BLaER1 (cell line): Measurements from ENCODE around the gene MAGI2.

Experiments
- H3K27ac ChIP-seq: shearing (Covaris generic); formaldehyde crosslinking; 2 replicates; pipeline ENCODE4 v1.8.1; 2022
- H3K27me3 ChIP-seq: shearing (Covaris generic); formaldehyde crosslinking; 2 replicates; pipeline ENCODE4 v1.8.1; 2022
- H3K36me3 ChIP-seq: shearing (Covaris generic); formaldehyde crosslinking; 2 replicates; pipeline ENCODE4 v1.8.1; 2022
- H3K4me1 ChIP-seq: shearing (Covaris generic); formaldehyde crosslinking; 2 replicates; pipeline ENCODE4 v1.8.1; 2022
- H3K4me2 ChIP-seq: shearing (Covaris generic); formaldehyde crosslinking; 2 replicates; pipeline ENCODE4 v1.8.1; 2022
- H3K4me3 ChIP-seq: shearing (Covaris generic); formaldehyde crosslinking; 2 replicates; pipeline ENCODE4 v1.8.1; 2022
- H3K9ac ChIP-seq: shearing (Covaris generic); formaldehyde crosslinking; 2 replicates; pipeline ENCODE4 v1.8.1; 2022
- H3K9me3 ChIP-seq: shearing (Covaris generic); formaldehyde crosslinking; 2 replicates; pipeline ENCODE4 v1.8.1; 2022
- H4K20me1 ChIP-seq: shearing (Covaris generic); formaldehyde crosslinking; 2 replicates; pipeline ENCODE4 v1.8.1; 2022
- Cebpa-rat ChIP-seq: shearing (Covaris generic); IDR thresholded peaks from 2 replicates; pipeline ENCODE4 v1.8.1; 2022

MAGI2 gene

GRCh38 chr7:79320741-79321473 is 132.6 kb downstream of the MAGI2 start:
- Histone ChIP-seq H3K36me3 (no peaks in the 10 kb centered on the region), H3K27ac (no peak overlapping the region), H3K4me2 (no peak overlapping the region), H3K4me1 (no peaks in the 10 kb centered on the region), H3K9me3 (no peaks in the 10 kb centered on the region), H3K27me3 (no peaks in the 10 kb centered on the region), H3K4me3 (no peak overlapping the region), H4K20me1 (no peaks in the 10 kb centered on the region), H3K9ac (no peak overlapping the region)
- TF ChIP-seq Cebpa-rat, result no peak

GRCh38 chr7:79319369-79319768 is 134.1 kb downstream of the MAGI2 start:
- Histone ChIP-seq H3K27me3 (no peaks in the 10 kb centered on the region), H3K4me2 (no peak overlapping the region), H3K4me3 (no peak overlapping the region), H3K4me1 (no peaks in the 10 kb centered on the region), H4K20me1 (no peaks in the 10 kb centered on the region), H3K9ac (no peak overlapping the region), H3K27ac (no peak overlapping the region), H3K36me3 (no peaks in the 10 kb centered on the region), H3K9me3 (no peaks in the 10 kb centered on the region)
- no peak for TF ChIP-seq Cebpa-rat

- no peaks in the 10 kb centered on the region for H3K4me1 ChIP-seq
- H3K27me3 ChIP-seq, result no peaks in the 10 kb centered on the region
- H3K4me2 ChIP-seq, result no peak overlapping the region
- H3K9ac ChIP-seq, result no peak overlapping the region
- no peak overlapping the region for H3K4me3 ChIP-seq
- H4K20me1 ChIP-seq, result no peaks in the 10 kb centered on the region
- TF ChIP-seq Cebpa-rat, result no peak
- H3K36me3 ChIP-seq, result no peaks in the 10 kb centered on the region
- no peaks in the 10 kb centered on the region for H3K9me3 ChIP-seq
- no peak overlapping the region for H3K27ac ChIP-seq
Measured at GRCh38 chr7:79317728-79318127, 135.7 kb downstream of the MAGI2 start.

GRCh38 chr7:79312022-79312421 is 141.4 kb downstream of the MAGI2 start:
- Histone ChIP-seq H3K36me3 (no peaks in the 10 kb centered on the region), H3K9ac (no peak overlapping the region), H3K4me2 (no peak overlapping the region), H3K4me1 (no peaks in the 10 kb centered on the region), H3K9me3 (no peaks in the 10 kb centered on the region), H3K4me3 (no peak overlapping the region), H4K20me1 (no peaks in the 10 kb centered on the region), H3K27ac (no peak overlapping the region), H3K27me3 (no peaks in the 10 kb centered on the region)
- TF ChIP-seq Cebpa-rat, result no peak

GRCh38 chr7:79308192-79308591 is 145.3 kb downstream of the MAGI2 start:
- H3K27ac ChIP-seq, result no peak overlapping the region
- no peaks in the 10 kb centered on the region for H3K9me3 ChIP-seq
- no peak overlapping the region for H3K9ac ChIP-seq
- no peak overlapping the region for H3K4me3 ChIP-seq
- no peaks in the 10 kb centered on the region for H3K4me1 ChIP-seq
- no peak overlapping the region for H3K4me2 ChIP-seq
- TF ChIP-seq Cebpa-rat, result no peak
- H3K36me3 ChIP-seq, result no peaks in the 10 kb centered on the region
- no peaks in the 10 kb centered on the region for H3K27me3 ChIP-seq
- no peaks in the 10 kb centered on the region for H4K20me1 ChIP-seq

GRCh38 chr7:79307376-79307775 is 146.1 kb downstream of the MAGI2 start:
- Histone ChIP-seq H4K20me1 (no peaks in the 10 kb centered on the region), H3K27me3 (no peaks in the 10 kb centered on the region), H3K36me3 (no peaks in the 10 kb centered on the region), H3K4me1 (no peaks in the 10 kb centered on the region), H3K27ac (no peak overlapping the region), H3K4me3 (no peak overlapping the region), H3K4me2 (no peak overlapping the region), H3K9ac (no peak overlapping the region), H3K9me3 (no peaks in the 10 kb centered on the region)
- no peak for TF ChIP-seq Cebpa-rat

GRCh38 chr7:79304711-79305110 is 148.8 kb downstream of the MAGI2 start:
- Histone ChIP-seq H3K4me3 (no peak overlapping the region), H3K27ac (no peak overlapping the region), H3K36me3 (no peaks in the 10 kb centered on the region), H3K4me2 (no peak overlapping the region), H3K9ac (no peak overlapping the region), H3K27me3 (no peaks in the 10 kb centered on the region), H3K9me3 (no peaks in the 10 kb centered on the region), H4K20me1 (no peaks in the 10 kb centered on the region), H3K4me1 (no peaks in the 10 kb centered on the region)
- TF ChIP-seq Cebpa-rat, result no peak

- Histone ChIP-seq H3K36me3 (no peaks in the 10 kb centered on the region), H3K4me2 (no peak overlapping the region), H4K20me1 (no peaks in the 10 kb centered on the region), H3K27me3 (no peaks in the 10 kb centered on the region), H3K9me3 (no peaks in the 10 kb centered on the region), H3K9ac (no peak overlapping the region), H3K4me3 (no peak overlapping the region), H3K27ac (no peak overlapping the region), H3K4me1 (no peaks in the 10 kb centered on the region)
- no peak for TF ChIP-seq Cebpa-rat
Measured at GRCh38 chr7:79302293-79302692, 151.2 kb downstream of the MAGI2 start.

GRCh38 chr7:79301419-79301818 is 152.0 kb downstream of the MAGI2 start:
- Histone ChIP-seq H3K4me2 (no peak overlapping the region), H3K4me1 (no peaks in the 10 kb centered on the region), H3K4me3 (no peak overlapping the region), H3K9me3 (no peaks in the 10 kb centered on the region), H3K36me3 (no peaks in the 10 kb centered on the region), H4K20me1 (no peaks in the 10 kb centered on the region), H3K27ac (no peak overlapping the region), H3K27me3 (no peaks in the 10 kb centered on the region), H3K9ac (no peak overlapping the region)
- TF ChIP-seq Cebpa-rat, result no peak

- H3K27me3 ChIP-seq, result no peaks in the 10 kb centered on the region
- H3K9me3 ChIP-seq, result no peaks in the 10 kb centered on the region
Measured at GRCh38 chr7:79300573-79300972, 152.9 kb downstream of the MAGI2 start.

More at GRCh38 chr7:79300573-79300972, 152.9 kb downstream of the MAGI2 start:
- no peak for TF ChIP-seq Cebpa-rat
- no peaks in the 10 kb centered on the region for H3K36me3 ChIP-seq
- no peaks in the 10 kb centered on the region for H3K4me1 ChIP-seq
- no peak overlapping the region for H3K4me3 ChIP-seq
- H3K27ac ChIP-seq, result no peak overlapping the region
- no peak overlapping the region for H3K9ac ChIP-seq
- H3K4me2 ChIP-seq, result no peak overlapping the region
- no peaks in the 10 kb centered on the region for H4K20me1 ChIP-seq
